Endodermal cell (in vitro differentiated cells): ENCODE data around the gene JPH2. TPM values are rescaled to one million over a fixed set of nuclear protein-coding genes. Genes with fewer than 3 reads are reported as not detected.
"Not testable (repeated sequence)": the region's sequence is repeated elsewhere in the genome, so short reads cannot be mapped to it uniquely, and the experiment has no call there.

ENCODE experiments used
- DNase-seq: peaks from one replicate; pipeline ENCODE4 v3.0.0-alpha.2; 2017
- H3K27ac ChIP-seq: 2 replicates; pipeline ENCODE4 v1.5.1; 2013; ENCODE audit warnings: mild to moderate bottlenecking, low read depth, low read length, moderate library complexity
- H3K27me3 ChIP-seq: 2 replicates; pipeline ENCODE4 v1.6.1; 2013; ENCODE audit warnings: mild to moderate bottlenecking, low read length, moderate library complexity; ENCODE audit not compliant: insufficient read depth, control insufficient read depth, poor library complexity, severe bottlenecking
- H3K36me3 ChIP-seq: 2 replicates; pipeline ENCODE4 v1.7.0; 2013; ENCODE audit warnings: mild to moderate bottlenecking, low read length, moderate library complexity; ENCODE audit not compliant: control insufficient read depth, insufficient read depth
- H3K4me1 ChIP-seq: one replicate; pipeline ENCODE4 v1.7.0; 2013; ENCODE audit warnings: low read length; ENCODE audit not compliant: control insufficient read depth, insufficient read depth
- H3K4me3 ChIP-seq: 2 replicates; pipeline ENCODE4 v1.5.1; 2013; ENCODE audit warnings: mild to moderate bottlenecking, low read length, moderate library complexity
- H3K9ac ChIP-seq: 2 replicates; pipeline ENCODE4 v1.6.1; 2013; ENCODE audit warnings: mild to moderate bottlenecking, low read length, moderate library complexity; ENCODE audit not compliant: poor library complexity, severe bottlenecking; ENCODE audit errors: extremely low read depth
- H3K9me3 ChIP-seq: 2 replicates; pipeline ENCODE4 v1.6.1; 2013; ENCODE audit warnings: mild to moderate bottlenecking, low read length, moderate library complexity; ENCODE audit not compliant: control insufficient read depth
- H3K27ac Mint-ChIP-seq: 2 replicates; pipeline ENCODE4 v1.8.0; 2020; ENCODE audit warnings: mixed read lengths
- H3K27me3 Mint-ChIP-seq: 2 replicates; pipeline ENCODE4 v1.8.0; 2021; ENCODE audit warnings: mild to moderate bottlenecking, mixed read lengths; ENCODE audit not compliant: insufficient read depth
- H3K36me3 Mint-ChIP-seq: 2 replicates; pipeline ENCODE4 v1.8.0; 2020; ENCODE audit warnings: low read depth, mixed read lengths
- H3K4me1 Mint-ChIP-seq: 2 replicates; pipeline ENCODE4 v1.8.0; 2020; ENCODE audit warnings: mixed read lengths
- H3K4me3 Mint-ChIP-seq: 2 replicates; pipeline ENCODE4 v1.8.0; 2020; ENCODE audit warnings: mild to moderate bottlenecking, moderate library complexity, mixed read lengths
- H3K9me3 Mint-ChIP-seq: 2 replicates; pipeline ENCODE4 v1.8.0; 2020; ENCODE audit warnings: mild to moderate bottlenecking, mixed read lengths
- CTCF ChIP-seq: fragments of 200-600 bp; sonication (generic); conservative IDR thresholded peaks from 2 replicates; pipeline ENCODE4 v1.5.0; 2021; ENCODE audit warnings: antibody characterized with exemption, mild to moderate bottlenecking
- WGBS, 2 experiments: methylation state at CpG; one replicate each; pipeline versions ENCODE4 v1.1.5 to v1.1.7; 2013; ENCODE audit warnings: missing lambda C conversion rate in 2 of 2, mixed read lengths in 1 of 2; ENCODE audit not compliant: insufficient coverage in 1 of 2, insufficient read length in 1 of 2; 5-methylcytosine and 5-hydroxymethylcytosine counted together
- total RNA-seq, 2 donors: library from RNA; stranded (reverse); fragmentation: NEBNext Ultra II Directional in 1 of 2; extraction: Animal tissue kit (Norgen Biotek cat#: 25700) in 1 of 2; gene quantifications; 2 replicates in 1 of 2; 3 replicates in 1 of 2; pipeline ENCODE4 v1.2.1, GENCODE V29; 2021

JPH2 gene
- total RNA-seq, 2 donors from 2014 or later = 0.86 to 1.0 TPM

GRCh38 chr20:44190197-44190852 lies 3.3 kb upstream of the JPH2 start:
- peaks cover 16% of the 10 kb centered on the region for H3K4me1 Mint-ChIP-seq
- H3K4me3 Mint-ChIP-seq, H3K36me3 ChIP-seq, H3K9ac ChIP-seq, H3K27ac ChIP-seq, H3K4me1 ChIP-seq, H3K27me3 ChIP-seq, H3K9me3 ChIP-seq, H3K36me3 Mint-ChIP-seq, H3K9me3 Mint-ChIP-seq, H3K27ac Mint-ChIP-seq, H3K27me3 Mint-ChIP-seq, H3K4me3 ChIP-seq: not testable (repeated sequence)
- 40 to 43% methylated on average over 6 to 15 of the region's 15 CpGs for WGBS, 2 experiments
- TF ChIP-seq CTCF = peak; percentile 88
- peak; percentile 90 for DNase-seq

- H3K27me3 Mint-ChIP-seq = peaks cover 8% of the 10 kb centered on the region
Observed at GRCh38 chr20:44188752-44189151, 1.8 kb upstream of the JPH2 start.

More at GRCh38 chr20:44188752-44189151, 1.8 kb upstream of the JPH2 start:
- no peak for TF ChIP-seq CTCF
- H3K27ac ChIP-seq = no peak overlapping the region
- H3K4me3 Mint-ChIP-seq = no peak overlapping the region
- H3K27me3 ChIP-seq = no peaks in the 10 kb centered on the region
- H3K9me3 Mint-ChIP-seq = no peaks in the 10 kb centered on the region
- DNase-seq = peak; percentile 52
- 92 to 100% methylated on average over 3 to 6 of the region's 6 CpGs for WGBS, 2 experiments
- no peak overlapping the region for H3K27ac Mint-ChIP-seq
- peaks cover 9% of the 10 kb centered on the region for H3K4me1 ChIP-seq
- H3K36me3 ChIP-seq = no peaks in the 10 kb centered on the region
- no peak overlapping the region for H3K4me3 ChIP-seq
- no peaks in the 10 kb centered on the region for H3K36me3 Mint-ChIP-seq
- H3K4me1 Mint-ChIP-seq = peaks cover 16% of the 10 kb centered on the region
- no peak overlapping the region for H3K9ac ChIP-seq
- H3K9me3 ChIP-seq = no peaks in the 10 kb centered on the region
